ENCODE measurements around the gene CD101.

- TF ChIP-seq, protein P1, sequence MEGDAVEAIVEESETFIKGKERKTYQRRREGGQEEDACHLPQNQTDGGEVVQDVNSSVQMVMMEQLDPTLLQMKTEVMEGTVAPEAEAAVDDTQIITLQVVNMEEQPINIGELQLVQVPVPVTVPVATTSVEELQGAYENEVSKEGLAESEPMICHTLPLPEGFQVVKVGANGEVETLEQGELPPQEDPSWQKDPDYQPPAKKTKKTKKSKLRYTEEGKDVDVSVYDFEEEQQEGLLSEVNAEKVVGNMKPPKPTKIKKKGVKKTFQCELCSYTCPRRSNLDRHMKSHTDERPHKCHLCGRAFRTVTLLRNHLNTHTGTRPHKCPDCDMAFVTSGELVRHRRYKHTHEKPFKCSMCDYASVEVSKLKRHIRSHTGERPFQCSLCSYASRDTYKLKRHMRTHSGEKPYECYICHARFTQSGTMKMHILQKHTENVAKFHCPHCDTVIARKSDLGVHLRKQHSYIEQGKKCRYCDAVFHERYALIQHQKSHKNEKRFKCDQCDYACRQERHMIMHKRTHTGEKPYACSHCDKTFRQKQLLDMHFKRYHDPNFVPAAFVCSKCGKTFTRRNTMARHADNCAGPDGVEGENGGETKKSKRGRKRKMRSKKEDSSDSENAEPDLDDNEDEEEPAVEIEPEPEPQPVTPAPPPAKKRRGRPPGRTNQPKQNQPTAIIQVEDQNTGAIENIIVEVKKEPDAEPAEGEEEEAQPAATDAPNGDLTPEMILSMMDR (IDR thresholded peaks at IDR 0.05; ENCODE audit: poor library complexity): no peak
- no peak for TF ChIP-seq EZH2 (IDR thresholded peaks at IDR 0.05; ENCODE audit: borderline replicate concordance)
Measured at GRCh38 chr1:116981521-116982037, 20.0 kb upstream of the CD101 start.
